CD4-positive, alpha-beta T cell treated with Interleukin-6 at 100 ng/mL for 8 hours (primary cell): ENCODE data around the gene CNNM1.

Source experiments
- DNase-seq: peaks from one replicate; pipeline ENCODE4 v3.0.0-alpha.2; 2020; ENCODE audit warnings: mixed read lengths, low spot score

The CNNM1 gene

DNA sequence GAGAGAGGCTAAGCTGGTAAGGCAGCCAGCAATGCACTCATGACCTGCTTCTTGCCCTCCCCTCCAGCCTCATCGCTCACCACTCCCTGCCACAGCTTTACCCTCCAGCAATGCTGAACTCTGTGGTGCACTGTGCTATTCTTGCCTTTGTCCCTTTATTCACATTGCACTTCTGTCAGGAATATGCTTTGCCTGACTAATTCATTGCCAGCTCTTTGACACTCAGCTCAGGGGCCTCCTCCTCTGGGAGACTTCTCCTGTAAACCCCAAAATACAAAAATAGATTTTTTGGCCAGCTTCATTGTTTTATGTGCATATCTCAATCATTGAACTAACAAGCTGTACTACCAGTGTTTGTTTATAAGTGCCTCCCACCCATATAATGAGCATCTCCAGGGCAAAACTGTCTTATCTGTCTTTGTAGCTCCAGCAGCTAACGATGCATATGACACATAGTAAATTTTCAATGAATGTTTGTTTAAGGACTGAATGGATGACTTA, 8.2 kb downstream of the CNNM1 start:
- DNase-seq: no peak

DNA sequence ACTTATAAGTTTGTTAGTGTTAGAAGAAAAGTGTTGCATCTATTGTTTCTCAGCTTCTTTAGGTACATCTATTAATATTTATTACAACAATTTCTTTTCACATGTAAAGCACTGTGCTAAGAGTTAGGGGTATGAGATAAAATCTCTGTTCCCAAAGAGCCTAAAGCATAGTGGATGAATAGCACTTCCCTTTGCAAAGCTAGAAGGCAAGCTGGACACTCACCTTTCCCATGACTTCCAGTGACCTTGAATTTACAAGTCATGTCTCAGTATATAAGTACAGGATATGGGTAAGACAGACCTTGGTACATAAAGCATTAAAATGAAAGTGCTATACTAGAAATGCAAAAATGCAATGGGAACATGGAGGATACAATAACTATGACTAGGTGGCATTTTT, 8.7 kb downstream of the CNNM1 start:
- DNase-seq: no peak

DNA sequence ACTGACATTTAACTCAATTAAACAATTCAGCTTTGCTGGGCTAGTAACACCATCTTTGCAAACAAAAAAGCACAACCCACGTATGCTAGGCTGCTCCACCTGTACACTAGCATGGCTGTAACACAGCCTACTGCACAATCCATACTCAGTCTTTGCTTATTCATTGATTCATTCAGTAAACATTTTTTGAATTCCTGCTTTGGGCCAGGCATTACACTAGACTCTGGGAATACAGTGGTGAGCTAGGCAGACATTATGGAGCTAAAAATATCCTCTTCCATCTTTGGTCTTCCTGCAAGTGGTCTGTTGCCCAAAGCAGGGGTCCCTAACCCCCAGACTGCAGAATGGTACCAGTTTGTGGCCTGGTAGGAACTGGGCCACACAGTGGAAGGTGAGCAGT, 9.9 kb downstream of the CNNM1 start:
- no peak for DNase-seq

DNA sequence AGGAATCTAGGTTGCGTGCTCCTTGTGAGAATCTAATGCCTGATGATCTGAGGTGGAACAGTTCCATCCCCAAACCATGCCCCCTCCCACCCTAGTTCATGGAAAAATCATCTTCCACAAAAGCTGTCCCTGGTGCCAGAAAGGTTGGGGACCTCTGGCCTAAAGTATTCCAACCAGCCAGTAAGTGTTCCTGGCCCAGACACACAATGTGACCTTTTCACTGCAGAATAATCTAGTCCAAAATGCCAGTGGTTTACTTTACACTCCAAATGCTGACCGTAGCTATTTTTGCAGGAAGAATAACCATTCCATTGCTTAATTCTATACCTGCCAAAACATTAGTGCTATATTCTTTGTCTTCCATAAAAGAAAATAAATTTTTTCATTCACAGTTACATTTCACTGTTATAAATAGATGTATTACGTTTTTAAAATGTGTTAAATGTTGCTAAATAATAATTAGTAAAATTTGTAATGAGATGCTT, 10.4 kb downstream of the CNNM1 start:
- DNase-seq: no peak

GRCh38 chr10:99340650-99341049, 11.5 kb downstream of the CNNM1 start:
- DNase-seq: no peak

DNA sequence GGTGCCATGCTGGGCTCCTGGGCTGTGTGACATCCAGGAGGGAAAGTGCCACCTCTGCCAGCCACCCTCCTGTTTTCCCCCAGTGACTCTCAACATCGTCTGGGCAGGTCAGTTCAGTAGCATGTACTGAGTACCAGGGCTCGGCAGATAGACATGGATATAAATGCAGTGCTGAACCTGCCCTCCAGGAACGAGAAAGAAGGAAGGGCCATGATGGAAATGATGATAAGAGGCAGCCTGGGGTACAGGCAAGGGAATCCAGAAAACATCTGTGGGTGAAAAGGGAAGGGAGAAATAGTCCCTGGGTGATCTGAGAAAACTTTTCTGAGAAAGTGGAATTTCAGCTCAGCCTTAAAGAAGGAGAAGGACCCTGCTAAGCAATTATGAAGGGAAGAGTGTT, 12.1 kb downstream of the CNNM1 start:
- DNase-seq: no peak

GRCh38 chr10:99341860-99342490, 12.8 kb downstream of the CNNM1 start:
- no peak for DNase-seq

- no peak for DNase-seq
Measured at GRCh38 chr10:99343262-99343661, 14.1 kb downstream of the CNNM1 start.

DNA sequence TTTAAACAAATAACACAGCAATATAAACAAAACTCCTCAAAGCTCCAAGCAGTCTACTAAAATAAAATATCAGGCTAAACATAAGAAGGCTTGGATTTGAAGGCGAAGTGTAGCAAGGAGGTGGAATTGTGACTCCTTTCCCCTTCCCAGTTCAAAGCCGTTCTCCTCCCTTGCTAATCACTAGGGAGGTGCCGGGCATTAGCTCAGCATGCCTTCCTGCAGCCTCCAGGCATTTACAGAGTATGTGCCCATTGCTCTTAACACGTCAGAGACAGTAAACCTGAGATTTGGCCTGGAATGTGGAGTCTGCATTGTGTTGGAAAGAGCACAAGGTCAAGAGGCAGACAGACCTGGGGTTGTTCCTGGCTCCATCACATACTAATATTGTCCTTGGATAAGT, 15.6 kb downstream of the CNNM1 start:
- no peak for DNase-seq

DNA sequence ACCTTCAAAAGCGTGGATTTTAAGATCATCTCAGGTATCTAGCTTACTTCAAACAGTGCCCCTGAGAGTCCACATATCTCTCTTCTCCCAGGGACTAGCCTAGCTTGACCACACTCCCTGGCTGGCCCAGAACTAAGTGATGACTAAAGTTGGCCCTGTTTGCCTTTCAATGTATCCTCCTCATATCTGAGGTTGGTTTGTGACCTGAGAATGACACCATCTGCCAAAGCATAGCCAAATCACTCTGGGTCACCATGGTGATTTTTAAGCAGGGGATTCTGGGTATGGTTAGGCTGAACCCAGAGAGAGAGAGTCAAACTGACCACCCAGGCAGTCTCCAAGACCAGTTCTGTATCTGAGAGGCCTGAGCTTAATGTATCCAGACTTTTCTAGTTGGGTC, 16.2 kb downstream of the CNNM1 start:
- DNase-seq: no peak

- DNase-seq: no peak
Measured at GRCh38 chr10:99346247-99346646, 17.1 kb downstream of the CNNM1 start.

DNA sequence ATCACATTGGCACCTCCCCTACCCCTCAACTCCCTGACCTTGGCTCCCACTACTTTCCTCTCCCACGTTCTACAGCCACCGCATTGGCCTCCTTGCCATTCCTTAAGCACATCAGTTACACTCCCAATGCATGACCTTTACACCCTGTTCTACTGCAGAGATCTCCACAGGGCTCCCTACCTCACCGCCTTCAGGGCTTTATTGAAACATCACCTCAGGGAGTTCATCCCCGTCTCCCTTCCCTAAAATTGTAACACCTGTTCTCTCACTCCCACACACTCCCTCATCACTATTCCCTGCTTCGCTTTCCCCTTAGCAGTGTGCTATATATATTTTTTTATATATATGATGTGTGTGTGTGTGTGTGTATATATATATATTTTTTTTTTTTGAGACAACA, 18.5 kb downstream of the CNNM1 start:
- DNase-seq: no peak

DNA sequence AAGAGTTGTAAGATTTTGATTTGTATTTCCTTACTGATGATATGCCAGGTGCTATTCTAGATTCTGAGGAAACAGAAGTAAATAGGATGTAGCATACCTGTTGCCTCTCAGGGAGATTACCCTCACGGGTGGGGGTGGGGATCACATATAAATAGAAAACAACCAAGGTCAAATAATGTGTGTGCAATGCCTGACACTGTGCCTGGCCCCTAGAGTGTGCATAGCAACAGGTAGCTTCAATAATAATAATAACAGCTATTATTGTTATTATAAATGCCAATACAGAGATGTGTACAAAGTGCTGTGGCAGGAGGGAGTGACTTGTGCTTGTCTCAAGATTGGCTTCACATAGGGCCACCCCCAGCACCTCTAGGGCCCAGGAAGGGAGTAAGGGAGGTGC, 24.0 kb downstream of the CNNM1 start:
- DNase-seq: no peak

GRCh38 chr10:99357691-99358090, 28.5 kb downstream of the CNNM1 start:
- DNase-seq: no peak

DNA sequence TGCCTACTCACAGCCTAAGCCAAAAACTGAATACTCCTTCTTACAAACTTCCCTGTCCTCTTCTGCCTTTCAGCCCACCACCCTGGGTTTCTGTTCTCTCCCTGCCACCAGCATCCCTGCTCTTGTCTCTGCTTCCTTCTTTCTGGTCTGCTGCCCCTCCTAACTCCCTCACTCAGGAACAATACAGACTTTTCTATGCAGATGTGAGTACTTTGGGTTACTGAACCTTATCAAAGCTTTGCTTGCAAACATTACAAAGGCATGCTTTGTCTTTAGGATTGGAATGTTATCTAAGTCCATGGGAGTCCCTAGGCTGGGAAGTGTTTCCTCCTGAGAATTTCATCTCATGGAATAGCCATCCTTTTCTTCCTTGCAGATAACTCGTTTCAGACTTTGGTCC, 28.9 kb downstream of the CNNM1 start:
- no peak for DNase-seq

- DNase-seq: no peak
Measured at GRCh38 chr10:99360934-99361333, 31.8 kb downstream of the CNNM1 start.

GRCh38 chr10:99364125-99364524, 35.0 kb downstream of the CNNM1 start:
- DNase-seq: no peak

- DNase-seq: no peak
Measured at GRCh38 chr10:99365311-99365710, 36.2 kb downstream of the CNNM1 start.

DNA sequence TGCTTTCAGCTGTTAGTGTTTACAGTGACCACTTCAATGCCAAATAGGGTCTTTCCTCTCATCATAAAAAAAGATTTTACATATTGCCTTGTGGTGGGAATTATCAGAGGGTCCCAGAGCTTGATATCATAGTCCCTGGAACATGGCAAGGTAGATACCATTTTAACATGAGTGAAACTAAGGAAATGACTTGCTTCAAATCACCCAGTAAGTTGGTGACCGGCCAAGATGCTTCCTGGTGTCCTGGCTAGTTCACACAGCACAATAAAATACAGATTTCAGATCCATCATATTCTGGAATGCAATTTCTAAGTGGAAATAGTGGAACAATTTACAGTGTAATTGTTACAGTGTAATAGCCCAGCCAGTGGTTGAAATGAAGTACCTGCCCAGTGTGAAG, 36.6 kb downstream of the CNNM1 start:
- no peak for DNase-seq

DNA sequence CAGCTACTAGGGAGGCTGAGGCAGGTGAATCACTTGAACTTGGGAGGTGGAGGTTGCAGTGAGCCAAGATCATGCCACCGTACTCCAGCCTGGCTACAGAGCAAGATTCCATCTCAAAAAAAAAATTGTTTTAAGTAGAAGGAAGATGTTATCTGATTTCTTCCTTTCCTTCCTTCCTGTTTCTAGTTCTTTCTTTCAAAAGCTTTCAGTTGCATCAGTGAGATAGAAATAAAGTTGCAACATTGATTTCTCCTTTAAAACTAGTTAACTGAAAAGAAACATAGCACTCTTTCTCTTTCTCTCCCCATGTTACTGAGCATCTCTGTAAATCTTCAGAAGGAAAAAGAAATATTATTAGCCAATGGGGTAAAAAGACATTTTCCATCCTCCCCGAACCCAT, 37.5 kb downstream of the CNNM1 start:
- no peak for DNase-seq

GRCh38 chr10:99368646-99369045, 39.5 kb downstream of the CNNM1 start:
- DNase-seq: no peak

DNA sequence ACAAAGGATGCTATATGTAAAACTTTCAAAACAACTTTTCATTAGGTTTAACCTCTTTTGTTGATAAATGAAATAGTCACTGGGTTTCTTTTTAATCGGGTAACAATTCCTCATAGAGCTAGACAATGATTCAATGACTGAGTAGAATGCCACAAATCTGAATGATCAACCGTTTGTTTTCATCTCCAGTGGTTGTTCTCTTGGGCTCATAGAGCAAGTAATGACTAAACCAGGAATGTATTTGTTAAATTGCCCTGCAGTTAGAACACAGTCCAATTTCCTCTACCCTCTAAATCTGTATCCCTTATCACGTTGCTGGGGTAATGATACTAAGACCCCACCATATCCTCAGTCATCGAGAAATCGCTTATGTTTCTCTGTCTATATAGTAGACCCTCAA, 40.0 kb downstream of the CNNM1 start:
- no peak for DNase-seq

- DNase-seq: no peak
Measured at GRCh38 chr10:99369551-99369950, 40.4 kb downstream of the CNNM1 start.

DNA sequence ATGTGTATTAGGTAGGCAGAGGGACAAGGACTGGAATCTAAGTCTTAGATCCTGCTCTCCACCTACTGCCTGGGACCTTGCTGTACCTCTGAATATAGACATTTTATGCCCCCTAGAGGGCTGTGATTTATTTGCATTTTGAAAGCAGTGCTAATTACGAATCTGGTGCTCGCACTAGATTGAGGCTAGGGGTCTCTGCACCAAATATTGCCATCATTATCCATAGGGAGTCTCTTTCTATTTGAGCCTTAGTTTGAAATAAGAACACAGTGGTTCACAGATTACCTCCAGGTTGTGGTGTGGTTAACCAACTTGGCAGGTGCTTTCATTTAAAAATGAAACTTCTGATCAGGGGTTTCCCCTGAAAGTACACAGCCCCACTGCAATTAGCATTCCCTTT, 41.8 kb downstream of the CNNM1 start:
- DNase-seq: no peak
